ENCODE data around the gene CPN2. TPM values are rescaled to one million over a fixed set of nuclear protein-coding genes. Genes with fewer than 3 reads are reported as not detected.

The CPN2 gene
- total and polyA plus RNA-seq, 2 of the 13 experiments (the other 11 are each of a cell fraction or from before 2014, with no cell fraction given), result 26.7 to 27.7 TPM

DNA sequence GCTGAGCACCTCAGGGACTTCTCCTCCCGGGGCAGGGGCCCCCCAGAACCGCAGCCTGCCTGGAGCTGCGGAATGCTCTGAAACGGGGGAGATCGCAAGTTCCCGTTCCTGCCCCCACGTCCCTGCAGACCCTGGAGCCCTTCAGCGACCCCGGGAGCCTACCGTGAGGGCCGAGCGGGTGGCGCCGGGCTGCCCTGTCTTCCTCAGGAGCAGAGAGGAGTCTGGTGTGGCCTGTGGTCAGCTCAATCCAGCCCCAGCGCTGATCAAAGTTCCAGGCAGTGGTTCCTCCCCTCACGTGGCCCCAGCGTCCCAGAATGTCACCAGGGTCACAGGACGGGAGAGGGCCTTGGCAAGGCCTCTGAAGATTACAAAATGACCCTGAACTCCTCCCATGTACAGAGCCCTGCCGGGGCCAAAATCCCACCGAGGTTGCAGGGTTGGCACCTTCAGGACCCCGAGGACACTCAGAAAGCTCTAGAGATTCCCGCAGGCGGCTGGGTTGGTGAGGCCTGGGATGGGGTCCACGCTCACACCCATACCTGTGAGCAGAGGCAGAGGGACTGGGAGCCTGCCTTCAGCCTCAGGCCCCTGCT is at the start of gene CPN2 (continued):
- TF ChIP-seq NFE2 (CRISPR knock-in tag; IDR thresholded peaks at IDR 0.05), result no peak
- peak; percentile 82 for TF ChIP-seq HDAC2 (CRISPR knock-in tag; IDR thresholded peaks at IDR 0.05)
- TF ChIP-seq SIN3B (IDR thresholded peaks at IDR 0.05; ENCODE audit: low read length), result no peak
- TF ChIP-seq ZNF574 (CRISPR knock-in tag; IDR thresholded peaks at IDR 0.05), result peak; percentile 78
- TF ChIP-seq, protein P1, sequence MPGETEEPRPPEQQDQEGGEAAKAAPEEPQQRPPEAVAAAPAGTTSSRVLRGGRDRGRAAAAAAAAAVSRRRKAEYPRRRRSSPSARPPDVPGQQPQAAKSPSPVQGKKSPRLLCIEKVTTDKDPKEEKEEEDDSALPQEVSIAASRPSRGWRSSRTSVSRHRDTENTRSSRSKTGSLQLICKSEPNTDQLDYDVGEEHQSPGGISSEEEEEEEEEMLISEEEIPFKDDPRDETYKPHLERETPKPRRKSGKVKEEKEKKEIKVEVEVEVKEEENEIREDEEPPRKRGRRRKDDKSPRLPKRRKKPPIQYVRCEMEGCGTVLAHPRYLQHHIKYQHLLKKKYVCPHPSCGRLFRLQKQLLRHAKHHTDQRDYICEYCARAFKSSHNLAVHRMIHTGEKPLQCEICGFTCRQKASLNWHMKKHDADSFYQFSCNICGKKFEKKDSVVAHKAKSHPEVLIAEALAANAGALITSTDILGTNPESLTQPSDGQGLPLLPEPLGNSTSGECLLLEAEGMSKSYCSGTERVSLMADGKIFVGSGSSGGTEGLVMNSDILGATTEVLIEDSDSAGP (CRISPR knock-in tag; IDR thresholded peaks at IDR 0.05; ENCODE audit: borderline replicate concordance), result peak; percentile 54; the same call in 1 of the 2 replicates
- TF ChIP-seq NFRKB (IDR thresholded peaks at IDR 0.05), result no peak
- TF ChIP-seq NPAS2 (CRISPR knock-in tag; IDR thresholded peaks at IDR 0.05; ENCODE audit: borderline replicate concordance), result no peak
- TF ChIP-seq RCOR2 (CRISPR knock-in tag; IDR thresholded peaks at IDR 0.05), result no peak
- TF ChIP-seq ZFAT (CRISPR knock-in tag; conservative IDR thresholded peaks at IDR 0.05), result peak; percentile 76; the same call in 1 of the 2 replicates
- TF ChIP-seq MTA1 (CRISPR knock-in tag; IDR thresholded peaks at IDR 0.05; ENCODE audit: borderline replicate concordance), result peak; percentile 60; the same call in 1 of the 2 replicates
- no peak for TF ChIP-seq ZKSCAN8 (CRISPR knock-in tag; IDR thresholded peaks at IDR 0.05; ENCODE audit: borderline replicate concordance)
- TF ChIP-seq FOSL2 (CRISPR knock-in tag; IDR thresholded peaks at IDR 0.05), result peak; percentile 19; the same call in 1 of the 2 replicates
- TF ChIP-seq CAMTA2 (CRISPR knock-in tag; IDR thresholded peaks at IDR 0.05; ENCODE audit: borderline replicate concordance), result peak; percentile 45; the same call in 1 of the 2 replicates
- no peak for TF ChIP-seq MNT (IDR thresholded peaks at IDR 0.05)
- TF ChIP-seq, protein P2, sequence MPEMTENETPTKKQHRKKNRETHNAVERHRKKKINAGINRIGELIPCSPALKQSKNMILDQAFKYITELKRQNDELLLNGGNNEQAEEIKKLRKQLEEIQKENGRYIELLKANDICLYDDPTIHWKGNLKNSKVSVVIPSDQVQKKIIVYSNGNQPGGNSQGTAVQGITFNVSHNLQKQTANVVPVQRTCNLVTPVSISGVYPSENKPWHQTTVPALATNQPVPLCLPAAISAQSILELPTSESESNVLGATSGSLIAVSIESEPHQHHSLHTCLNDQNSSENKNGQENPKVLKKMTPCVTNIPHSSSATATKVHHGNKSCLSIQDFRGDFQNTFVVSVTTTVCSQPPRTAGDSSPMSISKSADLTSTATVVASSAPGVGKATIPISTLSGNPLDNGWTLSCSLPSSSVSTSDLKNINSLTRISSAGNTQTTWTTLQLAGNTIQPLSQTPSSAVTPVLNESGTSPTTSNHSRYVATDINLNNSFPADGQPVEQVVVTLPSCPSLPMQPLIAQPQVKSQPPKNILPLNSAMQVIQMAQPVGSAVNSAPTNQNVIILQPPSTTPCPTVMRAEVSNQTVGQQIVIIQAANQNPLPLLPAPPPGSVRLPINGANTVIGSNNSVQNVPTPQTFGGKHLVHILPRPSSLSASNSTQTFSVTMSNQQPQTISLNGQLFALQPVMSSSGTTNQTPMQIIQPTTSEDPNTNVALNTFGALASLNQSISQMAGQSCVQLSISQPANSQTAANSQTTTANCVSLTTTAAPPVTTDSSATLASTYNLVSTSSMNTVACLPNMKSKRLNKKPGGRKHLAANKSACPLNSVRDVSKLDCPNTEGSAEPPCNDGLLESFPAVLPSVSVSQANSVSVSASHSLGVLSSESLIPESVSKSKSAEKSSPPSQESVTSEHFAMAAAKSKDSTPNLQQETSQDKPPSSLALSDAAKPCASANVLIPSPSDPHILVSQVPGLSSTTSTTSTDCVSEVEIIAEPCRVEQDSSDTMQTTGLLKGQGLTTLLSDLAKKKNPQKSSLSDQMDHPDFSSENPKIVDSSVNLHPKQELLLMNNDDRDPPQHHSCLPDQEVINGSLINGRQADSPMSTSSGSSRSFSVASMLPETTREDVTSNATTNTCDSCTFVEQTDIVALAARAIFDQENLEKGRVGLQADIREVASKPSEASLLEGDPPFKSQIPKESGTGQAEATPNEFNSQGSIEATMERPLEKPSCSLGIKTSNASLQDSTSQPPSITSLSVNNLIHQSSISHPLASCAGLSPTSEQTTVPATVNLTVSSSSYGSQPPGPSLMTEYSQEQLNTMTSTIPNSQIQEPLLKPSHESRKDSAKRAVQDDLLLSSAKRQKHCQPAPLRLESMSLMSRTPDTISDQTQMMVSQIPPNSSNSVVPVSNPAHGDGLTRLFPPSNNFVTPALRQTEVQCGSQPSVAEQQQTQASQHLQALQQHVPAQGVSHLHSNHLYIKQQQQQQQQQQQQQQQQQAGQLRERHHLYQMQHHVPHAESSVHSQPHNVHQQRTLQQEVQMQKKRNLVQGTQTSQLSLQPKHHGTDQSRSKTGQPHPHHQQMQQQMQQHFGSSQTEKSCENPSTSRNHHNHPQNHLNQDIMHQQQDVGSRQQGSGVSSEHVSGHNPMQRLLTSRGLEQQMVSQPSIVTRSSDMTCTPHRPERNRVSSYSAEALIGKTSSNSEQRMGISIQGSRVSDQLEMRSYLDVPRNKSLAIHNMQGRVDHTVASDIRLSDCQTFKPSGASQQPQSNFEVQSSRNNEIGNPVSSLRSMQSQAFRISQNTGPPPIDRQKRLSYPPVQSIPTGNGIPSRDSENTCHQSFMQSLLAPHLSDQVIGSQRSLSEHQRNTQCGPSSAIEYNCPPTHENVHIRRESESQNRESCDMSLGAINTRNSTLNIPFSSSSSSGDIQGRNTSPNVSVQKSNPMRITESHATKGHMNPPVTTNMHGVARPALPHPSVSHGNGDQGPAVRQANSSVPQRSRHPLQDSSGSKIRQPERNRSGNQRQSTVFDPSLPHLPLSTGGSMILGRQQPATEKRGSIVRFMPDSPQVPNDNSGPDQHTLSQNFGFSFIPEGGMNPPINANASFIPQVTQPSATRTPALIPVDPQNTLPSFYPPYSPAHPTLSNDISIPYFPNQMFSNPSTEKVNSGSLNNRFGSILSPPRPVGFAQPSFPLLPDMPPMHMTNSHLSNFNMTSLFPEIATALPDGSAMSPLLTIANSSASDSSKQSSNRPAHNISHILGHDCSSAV (CRISPR knock-in tag; IDR thresholded peaks at IDR 0.05; ENCODE audit: borderline replicate concordance), result no peak
- no peak for TF ChIP-seq ZFP1 (CRISPR knock-in tag; IDR thresholded peaks at IDR 0.05)
